Nephron progenitor cell (in vitro differentiated cells): Measurements from ENCODE around the gene RFX1.
A peak's percentile ranks its signal among the peaks of the same experiment; 100 is the strongest.
"Not testable (repeated sequence)": the region's sequence is repeated elsewhere in the genome, so short reads cannot be mapped to it uniquely, and the experiment has no call there.

Experiments used
- DNase-seq: peaks from one replicate; pipeline ENCODE4 v3.0.0; 2021
- H3K27ac Mint-ChIP-seq: 2 replicates; pipeline ENCODE4 v1.8.0; 2021; ENCODE audit warnings: mild to moderate bottlenecking, moderate library complexity, mixed read lengths
- H3K27me3 Mint-ChIP-seq: 2 replicates; pipeline ENCODE4 v1.8.0; 2021; ENCODE audit warnings: mild to moderate bottlenecking, low read depth, mixed read lengths; ENCODE audit not compliant: poor library complexity
- H3K36me3 Mint-ChIP-seq: 2 replicates; pipeline ENCODE4 v1.8.0; 2021; ENCODE audit warnings: low read depth, mixed read lengths
- H3K4me1 Mint-ChIP-seq: 2 replicates; pipeline ENCODE4 v1.8.0; 2021; ENCODE audit warnings: mixed read lengths
- H3K4me3 Mint-ChIP-seq: 2 replicates; pipeline ENCODE4 v1.8.0; 2021; ENCODE audit warnings: mild to moderate bottlenecking, moderate library complexity, mixed read lengths
- H3K9me3 Mint-ChIP-seq: 2 replicates; pipeline ENCODE4 v1.8.0; 2021; ENCODE audit warnings: mild to moderate bottlenecking, moderate library complexity, mixed read lengths
- TF ChIP-seq, protein P1 (sequence below): fragments of 200-600 bp; sonication (generic); IDR thresholded peaks from 2 replicates; pipeline ENCODE4 v1.5.0; 2021; ENCODE audit warnings: antibody characterized with exemption

RFX1 gene

DNA sequence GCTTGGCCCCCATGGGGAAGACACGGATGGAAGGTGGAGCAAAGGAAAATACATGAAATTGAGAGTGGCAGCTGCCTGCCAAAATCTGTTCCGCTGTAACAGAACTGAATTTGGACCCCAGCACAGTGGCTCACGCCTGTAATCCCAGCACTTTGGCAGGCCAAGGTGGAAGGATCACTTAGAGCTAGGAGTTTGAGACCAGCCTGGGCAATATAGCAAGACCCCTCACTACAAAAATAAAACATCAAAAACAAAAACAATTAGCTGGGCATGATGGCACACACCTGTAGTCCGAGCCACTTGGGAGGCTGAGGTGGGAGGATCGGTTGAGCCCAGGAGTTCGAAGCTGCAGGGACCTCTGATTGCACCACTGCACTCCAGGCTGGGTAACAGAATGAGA lies 46.4 kb upstream of the RFX1 start:
- TF ChIP-seq, protein P1, sequence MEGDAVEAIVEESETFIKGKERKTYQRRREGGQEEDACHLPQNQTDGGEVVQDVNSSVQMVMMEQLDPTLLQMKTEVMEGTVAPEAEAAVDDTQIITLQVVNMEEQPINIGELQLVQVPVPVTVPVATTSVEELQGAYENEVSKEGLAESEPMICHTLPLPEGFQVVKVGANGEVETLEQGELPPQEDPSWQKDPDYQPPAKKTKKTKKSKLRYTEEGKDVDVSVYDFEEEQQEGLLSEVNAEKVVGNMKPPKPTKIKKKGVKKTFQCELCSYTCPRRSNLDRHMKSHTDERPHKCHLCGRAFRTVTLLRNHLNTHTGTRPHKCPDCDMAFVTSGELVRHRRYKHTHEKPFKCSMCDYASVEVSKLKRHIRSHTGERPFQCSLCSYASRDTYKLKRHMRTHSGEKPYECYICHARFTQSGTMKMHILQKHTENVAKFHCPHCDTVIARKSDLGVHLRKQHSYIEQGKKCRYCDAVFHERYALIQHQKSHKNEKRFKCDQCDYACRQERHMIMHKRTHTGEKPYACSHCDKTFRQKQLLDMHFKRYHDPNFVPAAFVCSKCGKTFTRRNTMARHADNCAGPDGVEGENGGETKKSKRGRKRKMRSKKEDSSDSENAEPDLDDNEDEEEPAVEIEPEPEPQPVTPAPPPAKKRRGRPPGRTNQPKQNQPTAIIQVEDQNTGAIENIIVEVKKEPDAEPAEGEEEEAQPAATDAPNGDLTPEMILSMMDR, result no peak
- Mint-ChIP-seq H3K27ac (no peak overlapping the region), H3K9me3 (no peaks in the 10 kb centered on the region), H3K27me3 (peaks cover 51% of the 10 kb centered on the region), H3K4me3 (no peak overlapping the region), H3K4me1 (no peaks in the 10 kb centered on the region), H3K36me3 (peaks cover 5% of the 10 kb centered on the region)
- no peak for DNase-seq

DNA sequence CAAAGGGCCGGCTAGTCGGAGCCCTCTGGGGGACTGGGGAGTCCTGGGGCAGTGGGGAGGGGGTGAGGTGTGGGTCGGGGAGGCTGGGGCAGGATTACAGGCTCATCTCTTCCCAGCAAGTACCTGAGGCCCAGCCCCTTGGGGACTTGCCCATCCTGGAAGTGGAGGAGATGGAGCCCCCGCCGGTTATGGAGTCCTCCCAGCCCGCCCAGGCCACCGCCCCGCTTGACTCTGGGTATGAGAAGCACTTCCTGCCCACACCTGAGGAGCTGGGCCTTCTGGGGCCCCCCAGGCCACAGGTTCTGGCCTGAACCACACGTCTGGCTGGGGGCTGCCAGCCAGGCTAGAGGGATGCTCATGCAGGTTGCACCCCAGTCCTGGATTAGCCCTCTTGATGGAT lies 45.9 kb upstream of the RFX1 start:
- Mint-ChIP-seq H3K27ac (no peak overlapping the region), H3K4me3 (no peak overlapping the region), H3K4me1 (no peaks in the 10 kb centered on the region), H3K9me3 (no peaks in the 10 kb centered on the region), H3K27me3 (peaks cover 47% of the 10 kb centered on the region), H3K36me3 (peaks cover 5% of the 10 kb centered on the region)
- TF ChIP-seq, protein P1, result no peak
- DNase-seq, result no peak

DNA sequence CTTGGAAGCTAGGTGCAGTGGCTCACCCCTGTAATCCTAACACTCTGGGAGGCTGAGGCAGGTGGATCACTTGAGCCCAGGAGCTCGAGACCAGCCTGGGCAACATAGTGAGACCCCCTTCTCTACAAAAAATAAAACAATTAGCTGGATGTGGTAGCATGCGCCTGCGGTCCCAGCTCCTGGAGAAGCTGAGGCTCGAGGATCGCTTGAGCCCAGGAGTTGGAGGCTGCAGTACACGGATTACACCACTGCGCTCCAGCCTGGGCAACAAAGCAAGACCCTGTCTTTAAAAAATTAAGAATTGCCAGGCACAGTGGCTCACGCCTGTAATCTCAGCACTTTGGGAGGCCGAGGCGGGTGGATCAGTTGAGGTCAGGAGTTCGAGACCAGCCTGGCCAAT lies 44.8 kb upstream of the RFX1 start:
- H3K9me3 Mint-ChIP-seq, H3K27ac Mint-ChIP-seq, H3K36me3 Mint-ChIP-seq, H3K4me3 Mint-ChIP-seq, H3K4me1 Mint-ChIP-seq, DNase-seq: not testable (repeated sequence)
- H3K27me3 Mint-ChIP-seq, result peaks cover 37% of the 10 kb centered on the region

GRCh38 chr19:14050512-14050911 lies 44.4 kb upstream of the RFX1 start:
- Mint-ChIP-seq H3K36me3 (peaks cover 5% of the 10 kb centered on the region), H3K9me3 (no peaks in the 10 kb centered on the region), H3K27ac (no peak overlapping the region), H3K4me3 (no peak overlapping the region), H3K27me3 (peaks cover 33% of the 10 kb centered on the region), H3K4me1 (peaks cover 10% of the 10 kb centered on the region)
- TF ChIP-seq, protein P1, result no peak
- DNase-seq, result no peak

- peaks cover 14% of the 10 kb centered on the region for H3K27me3 Mint-ChIP-seq
- H3K4me3 Mint-ChIP-seq, result no peak overlapping the region
- H3K36me3 Mint-ChIP-seq, result peaks cover 5% of the 10 kb centered on the region
- TF ChIP-seq, protein P1, result peak; percentile 64
- no peak overlapping the region for H3K27ac Mint-ChIP-seq
- H3K4me1 Mint-ChIP-seq, result peaks cover 10% of the 10 kb centered on the region
- peak; percentile 66 for DNase-seq
- H3K9me3 Mint-ChIP-seq, result no peaks in the 10 kb centered on the region
These were observed 42.5 kb upstream of the RFX1 start for GRCh38 chr19:14048443-14049153.

DNA sequence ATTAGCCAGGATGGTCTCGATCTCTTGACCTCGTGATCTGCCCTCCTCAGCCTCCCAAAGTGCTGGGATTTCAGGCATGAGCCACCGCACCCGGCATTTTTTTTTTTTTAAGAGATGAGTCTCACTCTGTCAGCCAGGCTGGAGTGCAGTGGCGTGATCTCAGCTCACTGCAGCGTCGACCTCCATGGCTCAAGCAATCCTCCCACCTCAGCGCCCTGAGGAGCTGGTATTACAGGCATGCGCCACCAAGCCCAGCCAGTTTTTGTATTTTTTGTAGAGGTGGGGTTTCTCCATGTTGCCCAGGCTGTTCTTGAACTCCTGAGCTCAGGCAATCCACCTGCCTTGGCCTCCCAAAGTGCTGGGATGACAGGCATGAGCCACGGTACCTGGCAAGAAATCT lies 41.7 kb upstream of the RFX1 start:
- Mint-ChIP-seq H3K27me3 (peaks cover 11% of the 10 kb centered on the region), H3K4me1 (peaks cover 14% of the 10 kb centered on the region)
- DNase-seq, H3K4me3 Mint-ChIP-seq, H3K27ac Mint-ChIP-seq, H3K36me3 Mint-ChIP-seq, H3K9me3 Mint-ChIP-seq: not testable (repeated sequence)
